COR-L47 (cell line): Measurements from ENCODE around the gene CNTNAP4.

ENCODE experiments used
- DNase-seq: peaks from one replicate; lab custom pipeline; 2025; lab: John Stamatoyannopoulos, UW

The CNTNAP4 gene

GRCh38 chr16:76276745-76277438 lies at the start of gene CNTNAP4:
CNTNAP4 (plus strand) TSS chr16:76277401; CDS start chr16:76277663, 262 bp downstream.
- peak; percentile 51 for DNase-seq

- DNase-seq: no peak
These were observed 48.6 kb upstream of the CNTNAP4 start for GRCh38 chr16:76228546-76229146.

GRCh38 chr16:76232704-76233103 lies 44.5 kb upstream of the CNTNAP4 start:
- no peak for DNase-seq

- no peak for DNase-seq
These were observed 42.2 kb upstream of the CNTNAP4 start for GRCh38 chr16:76235025-76235424.

GRCh38 chr16:76235426-76235825 lies 41.8 kb upstream of the CNTNAP4 start:
- no peak for DNase-seq

- DNase-seq: no peak
These were observed 39.7 kb upstream of the CNTNAP4 start for GRCh38 chr16:76237471-76237870.

GRCh38 chr16:76241755-76242154 lies 35.4 kb upstream of the CNTNAP4 start:
- DNase-seq: no peak

GRCh38 chr16:76243620-76244019 lies 33.6 kb upstream of the CNTNAP4 start:
- DNase-seq: no peak

GRCh38 chr16:76246587-76246986 lies 30.6 kb upstream of the CNTNAP4 start:
- DNase-seq: no peak

- DNase-seq: peak; percentile 16
These were observed 11.7 kb upstream of the CNTNAP4 start for GRCh38 chr16:76265434-76266045.

GRCh38 chr16:76268824-76269223 lies 8.4 kb upstream of the CNTNAP4 start:
- no peak for DNase-seq

- no peak for DNase-seq
These were observed 344 bp downstream of the CNTNAP4 start for GRCh38 chr16:76277460-76278030.

GRCh38 chr16:76278086-76278485 lies 885 bp downstream of the CNTNAP4 start:
- DNase-seq: no peak

- DNase-seq: peak; percentile 55
These were observed 1.8 kb downstream of the CNTNAP4 start for GRCh38 chr16:76278980-76279379.

- DNase-seq: no peak
These were observed 3.4 kb downstream of the CNTNAP4 start for GRCh38 chr16:76280421-76281215.

- no peak for DNase-seq
These were observed 10.3 kb downstream of the CNTNAP4 start for GRCh38 chr16:76287466-76287865.

- no peak for DNase-seq
These were observed 15.0 kb downstream of the CNTNAP4 start for GRCh38 chr16:76292218-76292617.

GRCh38 chr16:76293980-76294379 lies 16.8 kb downstream of the CNTNAP4 start:
- DNase-seq: no peak

- DNase-seq: no peak
These were observed 17.4 kb downstream of the CNTNAP4 start for GRCh38 chr16:76294396-76295214.

GRCh38 chr16:76297941-76298340 lies 20.7 kb downstream of the CNTNAP4 start:
- no peak for DNase-seq

GRCh38 chr16:76303637-76304314 lies 26.6 kb downstream of the CNTNAP4 start:
- no peak for DNase-seq
